Measurements from ENCODE around the gene TBC1D14.
"Not testable (repeated sequence)": the region's sequence is repeated elsewhere in the genome, so short reads cannot be mapped to it uniquely, and the experiment has no call there.

Gene TBC1D14

DNA sequence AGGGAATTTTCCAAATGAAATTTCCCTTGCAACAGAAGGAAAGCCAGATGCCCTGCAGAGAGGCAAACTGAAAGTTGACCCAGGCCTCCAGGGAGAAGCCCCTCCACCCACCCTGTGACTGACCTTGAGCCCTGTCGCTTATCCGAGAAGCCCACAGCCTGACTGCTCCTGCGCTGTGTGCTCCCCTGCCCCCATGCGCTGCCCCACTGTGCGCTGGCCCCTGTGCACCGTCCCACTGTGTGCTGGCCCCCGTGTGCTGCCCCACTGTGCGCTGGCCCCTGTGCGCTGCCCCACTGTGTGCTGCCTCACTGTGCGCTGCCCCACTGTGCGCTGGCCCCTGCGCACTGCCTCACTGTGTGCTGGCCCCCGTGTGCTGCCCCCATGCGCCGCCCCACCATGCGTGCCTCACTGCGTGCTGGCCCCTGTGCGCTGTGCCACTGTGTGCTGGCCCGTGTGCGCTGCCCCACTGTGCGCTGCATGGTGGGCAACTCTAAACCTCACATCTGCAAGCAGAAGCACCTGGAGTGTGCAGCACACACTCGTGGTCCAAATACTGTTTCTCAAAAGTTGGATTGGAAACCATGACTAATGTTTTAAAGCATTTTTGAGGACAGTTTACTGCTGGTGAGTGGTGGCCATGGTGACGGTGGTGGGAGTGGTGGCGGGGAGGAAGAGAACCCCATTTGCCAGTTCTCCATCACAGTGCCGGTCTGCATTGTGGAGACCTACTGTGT, 166.5 kb downstream of the TBC1D14 start:
- Mint-ChIP-seq H3K27me3 (peaks cover 7% of the 10 kb centered on the region), H3K9me3 (no peaks in the 10 kb centered on the region), H3K4me1 (no peaks in the 10 kb centered on the region), H3K36me3 (ENCODE audit: low read depth) (no peaks in the 10 kb centered on the region), H3K27ac (no peak overlapping the region), H3K4me3 (no peak overlapping the region)
- ATAC-seq (peak; percentile 18), DNase-seq (no peak)

DNA sequence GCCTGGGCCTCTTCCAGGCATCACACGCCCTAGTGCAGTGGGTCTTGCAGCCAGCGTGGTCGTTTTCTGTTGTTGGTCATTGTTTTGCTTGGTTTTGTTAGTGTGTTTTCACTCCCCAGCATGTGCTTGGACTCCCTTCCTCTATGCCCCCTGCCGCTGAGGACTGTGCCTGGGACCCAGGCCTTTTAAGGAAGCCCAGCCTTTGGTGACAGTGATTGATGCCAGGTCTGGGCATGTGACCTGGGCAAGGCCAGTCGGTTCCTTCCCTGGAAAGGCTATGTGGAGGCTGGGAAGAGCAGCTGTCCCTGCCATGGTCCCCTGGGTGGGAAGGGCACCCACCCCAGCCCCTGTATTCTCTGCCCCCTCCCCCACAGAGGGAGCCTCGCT, 167.1 kb downstream of the TBC1D14 start:
- ATAC-seq (no peak), DNase-seq (no peak)
- H3K36me3 Mint-ChIP-seq (ENCODE audit: low read depth) = no peaks in the 10 kb centered on the region
- H3K4me1 Mint-ChIP-seq = no peaks in the 10 kb centered on the region
- no peak overlapping the region for H3K4me3 Mint-ChIP-seq
- peaks cover 8% of the 10 kb centered on the region for H3K27me3 Mint-ChIP-seq
- H3K27ac Mint-ChIP-seq = no peak overlapping the region
- H3K9me3 Mint-ChIP-seq = no peaks in the 10 kb centered on the region

GRCh38 chr4:7077371-7077770, 167.7 kb downstream of the TBC1D14 start:
- DNase-seq (no peak), ATAC-seq (no peak)
- Mint-ChIP-seq H3K27me3 (peaks cover 12% of the 10 kb centered on the region), H3K9me3 (no peaks in the 10 kb centered on the region), H3K4me3 (no peak overlapping the region), H3K27ac (no peak overlapping the region), H3K4me1 (no peaks in the 10 kb centered on the region), H3K36me3 (ENCODE audit: low read depth) (no peaks in the 10 kb centered on the region)

- Mint-ChIP-seq H3K27me3 (peaks cover 16% of the 10 kb centered on the region), H3K27ac (no peak overlapping the region), H3K4me1 (no peaks in the 10 kb centered on the region), H3K4me3 (no peak overlapping the region), H3K36me3 (ENCODE audit: low read depth) (no peaks in the 10 kb centered on the region), H3K9me3 (no peaks in the 10 kb centered on the region)
- ATAC-seq (no peak), DNase-seq (no peak)
Measured at GRCh38 chr4:7078025-7078424, 168.4 kb downstream of the TBC1D14 start.

- not testable (repeated sequence) for H3K9me3 Mint-ChIP-seq; H3K36me3 Mint-ChIP-seq (ENCODE audit: low read depth); H3K27ac Mint-ChIP-seq; H3K4me3 Mint-ChIP-seq; ATAC-seq; H3K4me1 Mint-ChIP-seq; DNase-seq
- peaks cover 23% of the 10 kb centered on the region for H3K27me3 Mint-ChIP-seq
Measured at GRCh38 chr4:7079483-7079882, 169.9 kb downstream of the TBC1D14 start.

- not testable (repeated sequence) for H3K4me3 Mint-ChIP-seq; H3K27ac Mint-ChIP-seq; DNase-seq; ATAC-seq; H3K4me1 Mint-ChIP-seq; H3K9me3 Mint-ChIP-seq; H3K36me3 Mint-ChIP-seq (ENCODE audit: low read depth)
- peaks cover 26% of the 10 kb centered on the region for H3K27me3 Mint-ChIP-seq
Measured at GRCh38 chr4:7079909-7080308, 170.3 kb downstream of the TBC1D14 start.

All from activated naive CD8-positive, alpha-beta T cell treated with anti-CD3 and anti-CD28 coated beads, Interleukin-2, amount 50 U/mL, for 24 hours (primary cell).